Fibroblast of gingiva (primary cell): ENCODE data around the gene CXCL1.

Experiments
- DNase-seq: peaks from one replicate; pipeline ENCODE4 v3.0.0-alpha.2; 2011; ENCODE audit warnings: low read depth

CXCL1 gene

DNA sequence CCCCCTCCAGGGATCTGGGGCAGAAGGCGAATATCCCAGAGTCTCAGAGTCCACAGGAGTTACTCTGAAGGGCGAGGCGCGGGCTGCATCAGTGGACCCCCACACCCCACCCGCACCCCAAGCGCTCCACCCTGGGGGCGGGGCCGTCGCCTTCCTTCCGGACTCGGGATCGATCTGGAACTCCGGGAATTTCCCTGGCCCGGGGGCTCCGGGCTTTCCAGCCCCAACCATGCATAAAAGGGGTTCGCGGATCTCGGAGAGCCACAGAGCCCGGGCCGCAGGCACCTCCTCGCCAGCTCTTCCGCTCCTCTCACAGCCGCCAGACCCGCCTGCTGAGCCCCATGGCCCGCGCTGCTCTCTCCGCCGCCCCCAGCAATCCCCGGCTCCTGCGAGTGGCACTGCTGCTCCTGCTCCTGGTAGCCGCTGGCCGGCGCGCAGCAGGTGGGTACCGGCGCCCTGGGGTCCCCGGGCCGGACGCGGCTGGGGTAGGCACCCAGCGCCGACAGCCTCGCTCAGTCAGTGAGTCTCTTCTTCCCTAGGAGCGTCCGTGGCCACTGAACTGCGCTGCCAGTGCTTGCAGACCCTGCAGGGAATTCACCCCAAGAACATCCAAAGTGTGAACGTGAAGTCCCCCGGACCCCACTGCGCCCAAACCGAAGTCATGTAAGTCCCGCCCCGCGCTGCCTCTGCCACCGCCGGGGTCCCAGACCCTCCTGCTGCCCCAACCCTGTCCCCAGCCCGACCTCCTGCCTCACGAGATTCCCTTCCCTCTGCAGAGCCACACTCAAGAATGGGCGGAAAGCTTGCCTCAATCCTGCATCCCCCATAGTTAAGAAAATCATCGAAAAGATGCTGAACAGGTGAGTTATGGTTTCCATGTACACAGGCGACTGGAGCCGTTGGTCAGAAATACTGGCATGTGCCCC lies at the start of gene CXCL1:
Gene CXCL1 (plus strand): TSS at position 264 of the 926 bp plus-strand sequence. CDS start 78 bp downstream, at position 342.
- peak; percentile 73 for DNase-seq

DNA sequence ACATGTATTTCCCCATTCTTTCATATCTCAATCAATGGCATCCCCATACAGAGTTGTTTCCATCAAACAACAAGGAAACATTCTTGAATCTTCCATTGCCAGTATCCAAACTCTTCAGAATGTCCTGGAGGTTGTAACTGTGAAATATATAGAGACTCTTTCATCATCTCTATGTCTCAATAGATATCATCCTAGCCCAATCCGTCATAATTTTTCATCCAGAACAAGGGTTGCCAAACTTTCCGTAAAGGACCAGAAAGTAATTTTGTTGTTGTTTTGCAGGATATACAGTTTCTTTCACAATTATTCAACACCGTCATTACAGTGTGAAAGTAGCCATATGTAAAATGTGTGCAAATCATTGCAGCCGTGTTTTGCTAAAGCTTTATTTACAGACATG lies 47.9 kb upstream of the CXCL1 start:
- DNase-seq, result peak; percentile 15

DNA sequence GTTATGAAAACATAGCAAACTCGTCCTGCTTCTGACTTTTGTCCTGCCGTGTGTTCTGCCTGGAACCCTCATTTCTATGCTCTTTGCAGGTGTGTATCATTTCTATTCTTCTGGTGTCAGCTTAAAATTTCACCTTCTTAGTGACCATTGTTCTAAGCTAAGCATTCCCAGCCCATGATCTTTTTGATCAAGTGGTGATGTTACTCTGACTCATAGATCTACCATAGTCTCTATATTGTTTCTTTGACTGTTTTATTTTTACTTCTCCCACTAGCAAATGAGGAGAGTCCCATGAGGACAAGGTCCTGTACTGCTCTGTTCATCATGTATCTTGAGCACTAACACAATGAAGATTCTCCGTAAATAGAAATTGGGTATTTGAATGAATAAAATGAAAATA lies 46.8 kb upstream of the CXCL1 start:
- no peak for DNase-seq

DNA sequence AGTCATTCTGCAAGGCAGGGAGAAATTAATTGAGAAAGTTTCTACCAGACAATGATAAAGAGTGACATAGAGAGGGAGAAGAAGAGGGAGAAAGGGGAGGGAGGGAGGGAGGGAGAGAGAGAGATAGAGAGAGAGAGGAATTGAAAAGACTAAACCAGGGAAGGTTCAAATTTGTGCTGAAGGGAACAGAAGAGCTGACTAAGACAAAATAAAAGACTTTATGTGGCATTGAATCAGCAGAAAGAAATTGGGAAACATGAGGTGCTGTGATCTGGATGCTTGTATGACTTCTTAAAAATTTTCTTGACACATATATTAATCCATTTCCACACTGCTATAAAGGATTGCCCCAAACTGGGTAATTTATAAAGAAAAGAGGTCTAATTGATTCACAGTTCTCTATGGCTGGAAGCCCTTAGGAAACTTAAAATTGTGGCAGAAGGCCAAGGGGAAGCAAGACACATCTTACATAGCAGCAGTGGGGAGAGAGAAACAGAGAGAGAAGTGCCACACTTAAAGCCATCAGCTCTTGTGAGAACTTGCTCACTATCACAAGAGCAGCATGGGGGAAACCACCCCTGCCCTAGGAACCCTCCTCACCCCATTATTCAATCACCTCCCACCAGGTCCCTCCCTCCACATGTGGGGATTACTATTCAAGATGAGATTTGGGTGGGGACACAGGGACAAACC lies 46.2 kb upstream of the CXCL1 start:
- DNase-seq, result peak; percentile 4

GRCh38 chr4:73823760-73824159 lies 45.4 kb upstream of the CXCL1 start:
- no peak for DNase-seq

- peak; percentile 21 for DNase-seq
These were observed 40.2 kb upstream of the CXCL1 start for GRCh38 chr4:73828956-73829355.

- peak; percentile 65 for DNase-seq
These were observed 37.6 kb upstream of the CXCL1 start for GRCh38 chr4:73831569-73831968.

DNA sequence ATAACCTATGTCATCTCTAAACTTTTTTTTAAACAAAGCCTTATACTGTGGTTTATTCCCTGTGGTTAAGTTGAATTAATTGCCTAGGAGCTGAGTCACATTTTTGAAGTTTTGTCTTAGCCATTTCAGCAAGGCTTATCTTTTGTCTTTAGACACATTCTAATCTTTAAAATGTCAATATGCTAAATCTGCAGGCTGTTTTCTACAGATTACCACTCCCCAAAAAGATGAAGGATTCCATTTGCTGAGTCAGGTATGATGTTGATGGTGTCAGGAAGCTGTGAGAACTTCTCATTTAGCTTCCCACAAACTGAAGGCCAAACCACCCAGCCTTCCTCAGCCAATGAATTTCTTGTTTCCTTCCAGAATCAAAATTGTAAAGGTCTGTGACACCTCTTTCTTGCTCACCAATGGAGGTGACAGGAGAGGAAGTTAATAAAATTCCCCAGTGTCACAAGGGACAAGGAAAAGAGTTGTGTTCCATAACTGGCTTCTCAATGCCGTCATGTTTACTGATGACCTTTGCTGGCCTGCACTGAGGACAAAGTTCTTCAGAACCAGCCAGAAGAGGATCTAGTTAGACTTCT lies 36.4 kb upstream of the CXCL1 start:
- DNase-seq, result no peak

DNA sequence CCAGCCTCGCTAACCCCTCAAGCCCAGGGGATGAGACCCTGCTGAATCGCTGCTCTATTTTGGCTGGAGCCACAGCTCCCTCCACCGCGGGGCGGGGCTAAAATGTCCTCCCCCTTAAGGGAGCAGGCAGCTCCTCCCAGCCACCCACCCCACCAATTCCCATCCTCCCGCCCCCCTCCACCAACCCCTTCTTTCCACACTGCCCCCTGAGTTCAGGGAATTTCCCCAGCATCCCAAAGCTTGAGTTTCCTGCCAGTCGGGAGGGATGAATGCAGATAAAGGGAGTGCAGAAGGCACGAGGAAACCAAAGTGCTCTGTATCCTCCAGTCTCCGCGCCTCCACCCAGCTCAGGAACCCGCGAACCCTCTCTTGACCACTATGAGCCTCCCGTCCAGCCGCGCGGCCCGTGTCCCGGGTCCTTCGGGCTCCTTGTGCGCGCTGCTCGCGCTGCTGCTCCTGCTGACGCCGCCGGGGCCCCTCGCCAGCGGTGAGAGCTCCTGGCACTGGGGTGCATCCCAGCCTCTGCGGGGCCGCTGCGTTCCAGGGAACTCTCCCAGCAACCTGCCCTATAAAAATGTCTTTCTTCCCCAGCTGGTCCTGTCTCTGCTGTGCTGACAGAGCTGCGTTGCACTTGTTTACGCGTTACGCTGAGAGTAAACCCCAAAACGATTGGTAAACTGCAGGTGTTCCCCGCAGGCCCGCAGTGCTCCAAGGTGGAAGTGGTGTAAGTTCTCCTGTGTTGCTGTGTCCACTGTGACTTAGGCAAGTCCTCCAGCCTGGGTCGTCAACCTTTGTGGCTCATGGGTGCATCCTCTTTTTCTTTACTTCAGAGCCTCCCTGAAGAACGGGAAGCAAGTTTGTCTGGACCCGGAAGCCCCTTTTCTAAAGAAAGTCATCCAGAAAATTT lies 32.6 kb upstream of the CXCL1 start, which contains the start of gene CXCL6:
Gene CXCL6 (plus strand): TSS at position 306 of the 907 bp plus-strand sequence. CDS start 73 bp downstream, at position 379.
- peak; percentile 16 for DNase-seq

DNA sequence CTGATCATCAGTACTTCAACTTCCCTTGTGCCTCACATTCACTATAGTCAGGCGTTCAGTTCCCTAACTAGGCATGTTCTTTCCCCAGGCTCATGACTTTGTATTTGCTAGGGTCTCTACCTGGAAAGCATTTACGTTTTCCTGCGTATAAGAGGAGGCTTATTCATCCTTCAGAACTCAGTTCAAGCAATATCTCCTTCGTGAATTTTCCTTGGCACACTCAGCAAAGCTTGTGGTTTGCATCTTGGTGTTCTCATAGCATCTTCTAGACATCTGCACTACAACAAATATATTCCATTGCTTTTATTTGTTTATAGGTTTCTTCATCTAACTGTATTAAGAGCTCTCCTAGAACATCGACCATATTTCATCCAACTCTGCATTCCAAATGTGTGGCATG lies 30.1 kb upstream of the CXCL1 start:
- no peak for DNase-seq

- no peak for DNase-seq
These were observed 29.5 kb upstream of the CXCL1 start for GRCh38 chr4:73839715-73840114.

GRCh38 chr4:73841243-73841925 lies 27.8 kb upstream of the CXCL1 start:
- no peak for DNase-seq

DNA sequence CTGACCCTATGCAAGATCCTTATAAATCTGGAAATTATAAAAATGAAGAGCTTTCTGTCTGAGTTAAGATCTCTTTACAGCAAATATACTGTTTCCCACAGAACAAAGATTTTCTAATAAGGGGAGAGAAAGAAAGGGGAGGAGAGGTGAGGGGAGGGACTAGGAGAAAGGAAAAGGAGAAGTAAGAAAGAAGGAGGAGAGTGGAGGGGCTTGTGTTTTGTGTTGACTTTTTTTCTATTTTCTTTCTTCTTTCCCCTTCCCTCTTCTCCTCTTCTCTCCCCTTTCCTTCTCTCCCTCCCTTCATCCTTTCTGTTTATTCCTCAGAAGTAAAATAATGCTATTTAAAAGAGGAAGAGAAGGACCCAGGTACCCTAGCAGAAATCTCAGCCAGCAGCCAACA lies 26.5 kb upstream of the CXCL1 start:
- DNase-seq, result no peak

GRCh38 chr4:73843369-73843768 lies 25.8 kb upstream of the CXCL1 start:
- no peak for DNase-seq

GRCh38 chr4:73844345-73844744 lies 24.8 kb upstream of the CXCL1 start:
- DNase-seq, result peak; percentile 64

- DNase-seq, result no peak
These were observed 24.4 kb upstream of the CXCL1 start for GRCh38 chr4:73844806-73845205.

DNA sequence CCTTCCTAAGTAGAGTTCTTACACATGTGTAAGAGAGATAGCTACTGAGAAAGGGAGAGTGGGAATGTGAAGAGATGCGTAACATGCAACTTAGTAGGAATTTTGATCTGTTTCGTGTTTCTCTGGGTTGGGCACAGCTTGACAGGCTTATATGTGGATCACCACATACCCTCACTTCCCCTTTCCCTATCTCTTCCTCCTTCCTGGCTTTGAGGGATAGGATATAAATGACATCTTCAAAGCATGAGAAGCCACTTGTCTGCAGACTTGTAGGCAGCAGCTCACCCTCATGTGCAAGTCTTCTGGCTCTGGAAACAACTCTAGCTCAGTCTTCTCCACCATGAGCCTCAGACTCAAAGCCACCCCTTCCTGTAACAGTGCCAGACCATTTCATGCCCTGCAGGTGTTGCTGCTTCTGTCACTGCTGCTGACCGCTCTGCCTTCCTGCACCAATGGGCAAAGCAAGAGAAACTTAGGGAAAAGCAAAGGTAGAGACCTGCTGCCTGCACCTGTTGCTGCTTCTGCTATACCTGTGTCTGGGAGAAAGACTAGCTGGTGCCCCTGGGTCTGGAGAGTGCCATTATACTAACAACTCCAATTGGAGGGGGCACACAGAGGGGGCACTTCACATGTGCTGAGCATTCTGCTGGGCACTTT lies 21.5 kb upstream of the CXCL1 start:
- DNase-seq, result no peak

DNA sequence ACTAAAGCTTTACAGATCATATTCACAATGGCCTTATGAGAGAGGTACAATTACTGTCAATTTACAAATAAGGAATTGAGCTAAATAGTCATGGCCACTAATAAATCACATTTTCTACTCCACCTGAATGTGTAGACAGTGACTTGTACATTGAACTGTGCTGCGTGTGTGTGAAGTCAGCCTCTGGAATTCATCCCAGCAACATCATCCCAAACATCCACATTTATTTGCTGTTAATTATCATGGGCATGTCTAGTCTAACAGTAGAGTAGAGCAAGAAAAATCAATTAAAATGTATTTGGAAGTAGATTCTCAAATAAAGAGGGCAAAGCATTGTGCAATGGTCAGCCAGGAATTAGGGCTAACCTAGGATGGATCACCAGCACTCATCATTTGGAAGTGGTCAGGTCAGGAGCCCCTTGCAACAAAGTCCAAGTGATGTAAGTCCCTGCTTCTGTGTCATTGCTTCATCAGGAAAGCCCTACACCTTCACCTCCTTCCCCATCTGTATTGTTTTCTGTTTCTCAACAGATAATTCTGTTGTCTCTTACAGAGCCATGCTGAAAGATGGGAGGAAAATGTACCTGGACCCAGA lies 20.9 kb upstream of the CXCL1 start:
- no peak for DNase-seq

GRCh38 chr4:73850261-73850970 lies 18.8 kb upstream of the CXCL1 start:
- DNase-seq, result peak; percentile 63
